ENCODE results near the gene BNC2. TPM values are rescaled to one million over a fixed set of nuclear protein-coding genes. Genes with fewer than 3 reads are reported as not detected.
A peak's percentile ranks its signal among the peaks of the same experiment; 100 is the strongest.

BNC2 gene
- total RNA-seq, 1 donor from 2014 or later, result 15.2 TPM

DNA sequence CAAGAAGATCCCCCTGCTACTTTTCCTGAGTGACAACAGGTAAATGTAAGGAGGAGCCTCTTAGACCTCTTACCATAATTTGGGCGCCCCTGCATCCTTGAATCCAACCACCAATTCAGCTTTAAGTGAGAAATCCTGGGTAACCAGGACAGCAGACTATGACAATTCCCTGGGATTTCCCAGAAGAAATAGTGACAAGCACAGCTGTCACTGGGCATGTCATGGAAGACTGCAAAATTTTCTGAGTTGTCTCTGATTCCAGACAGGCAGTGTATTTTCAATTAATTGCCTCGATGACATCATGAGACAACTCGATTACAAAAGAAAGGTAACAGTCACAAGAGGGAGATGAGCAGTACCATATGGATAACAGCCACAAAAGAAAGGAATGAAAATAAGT is 256.9 kb downstream of the BNC2 start:
- DNase-seq, result no peak
- Mint-ChIP-seq H3K27me3 (ENCODE audit: unreplicated experiment) (no peaks in the 10 kb centered on the region), H3K4me1 (ENCODE audit: low read depth, unreplicated experiment) (peaks cover 28% of the 10 kb centered on the region), H3K4me3 (ENCODE audit: unreplicated experiment) (no peak overlapping the region), H3K36me3 (ENCODE audit: unreplicated experiment) (no peaks in the 10 kb centered on the region), H3K9me3 (ENCODE audit: unreplicated experiment) (no peaks in the 10 kb centered on the region), H3K27ac (ENCODE audit: unreplicated experiment) (peak overlapping the region; percentile 56)
- TF ChIP-seq, protein P1, sequence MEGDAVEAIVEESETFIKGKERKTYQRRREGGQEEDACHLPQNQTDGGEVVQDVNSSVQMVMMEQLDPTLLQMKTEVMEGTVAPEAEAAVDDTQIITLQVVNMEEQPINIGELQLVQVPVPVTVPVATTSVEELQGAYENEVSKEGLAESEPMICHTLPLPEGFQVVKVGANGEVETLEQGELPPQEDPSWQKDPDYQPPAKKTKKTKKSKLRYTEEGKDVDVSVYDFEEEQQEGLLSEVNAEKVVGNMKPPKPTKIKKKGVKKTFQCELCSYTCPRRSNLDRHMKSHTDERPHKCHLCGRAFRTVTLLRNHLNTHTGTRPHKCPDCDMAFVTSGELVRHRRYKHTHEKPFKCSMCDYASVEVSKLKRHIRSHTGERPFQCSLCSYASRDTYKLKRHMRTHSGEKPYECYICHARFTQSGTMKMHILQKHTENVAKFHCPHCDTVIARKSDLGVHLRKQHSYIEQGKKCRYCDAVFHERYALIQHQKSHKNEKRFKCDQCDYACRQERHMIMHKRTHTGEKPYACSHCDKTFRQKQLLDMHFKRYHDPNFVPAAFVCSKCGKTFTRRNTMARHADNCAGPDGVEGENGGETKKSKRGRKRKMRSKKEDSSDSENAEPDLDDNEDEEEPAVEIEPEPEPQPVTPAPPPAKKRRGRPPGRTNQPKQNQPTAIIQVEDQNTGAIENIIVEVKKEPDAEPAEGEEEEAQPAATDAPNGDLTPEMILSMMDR (IDR thresholded peaks at IDR 0.05; ENCODE audit: partially characterized antibody, unreplicated experiment), result no peak

DNA sequence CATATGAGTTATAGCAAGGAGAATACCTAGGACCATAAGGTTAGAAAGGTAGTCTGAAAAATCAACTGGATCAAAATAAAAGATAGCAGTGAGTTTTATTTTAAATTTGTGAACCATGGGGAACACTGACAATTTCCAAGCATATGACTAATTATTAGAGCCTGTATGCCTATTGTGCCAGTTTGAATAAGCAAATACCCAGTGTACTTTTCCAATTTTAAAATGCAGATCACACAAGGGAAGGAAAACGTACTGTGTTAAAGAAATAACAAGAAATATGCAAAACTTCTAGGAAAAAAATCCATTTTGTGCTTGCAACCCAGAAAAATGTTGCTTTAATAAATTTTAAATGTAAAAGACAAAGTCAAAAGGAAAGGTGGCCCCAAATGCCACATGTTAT is 257.4 kb downstream of the BNC2 start:
- H3K9me3 Mint-ChIP-seq (ENCODE audit: unreplicated experiment), result no peaks in the 10 kb centered on the region
- H3K4me1 Mint-ChIP-seq (ENCODE audit: low read depth, unreplicated experiment), result peaks cover 26% of the 10 kb centered on the region
- H3K27ac Mint-ChIP-seq (ENCODE audit: unreplicated experiment), result no peak overlapping the region
- H3K4me3 Mint-ChIP-seq (ENCODE audit: unreplicated experiment), result no peak overlapping the region
- H3K27me3 Mint-ChIP-seq (ENCODE audit: unreplicated experiment), result no peaks in the 10 kb centered on the region
- no peak for DNase-seq
- no peaks in the 10 kb centered on the region for H3K36me3 Mint-ChIP-seq (ENCODE audit: unreplicated experiment)
- TF ChIP-seq, protein P1 (IDR thresholded peaks at IDR 0.05; ENCODE audit: partially characterized antibody, unreplicated experiment), result no peak

- H3K9me3 Mint-ChIP-seq (ENCODE audit: unreplicated experiment), result no peaks in the 10 kb centered on the region
- peaks cover 29% of the 10 kb centered on the region for H3K4me1 Mint-ChIP-seq (ENCODE audit: low read depth, unreplicated experiment)
- H3K27me3 Mint-ChIP-seq (ENCODE audit: unreplicated experiment), result no peaks in the 10 kb centered on the region
- DNase-seq, result no peak
- H3K36me3 Mint-ChIP-seq (ENCODE audit: unreplicated experiment), result no peaks in the 10 kb centered on the region
- TF ChIP-seq, protein P1 (IDR thresholded peaks at IDR 0.05; ENCODE audit: partially characterized antibody, unreplicated experiment), result no peak
- H3K27ac Mint-ChIP-seq (ENCODE audit: unreplicated experiment), result no peak overlapping the region
- H3K4me3 Mint-ChIP-seq (ENCODE audit: unreplicated experiment), result no peak overlapping the region
Measured at GRCh38 chr9:16612627-16613026, 257.8 kb downstream of the BNC2 start.

- H3K27ac Mint-ChIP-seq (ENCODE audit: unreplicated experiment), result no peak overlapping the region
- TF ChIP-seq, protein P1 (IDR thresholded peaks at IDR 0.05; ENCODE audit: partially characterized antibody, unreplicated experiment), result no peak
- H3K9me3 Mint-ChIP-seq (ENCODE audit: unreplicated experiment), result no peaks in the 10 kb centered on the region
- no peaks in the 10 kb centered on the region for H3K36me3 Mint-ChIP-seq (ENCODE audit: unreplicated experiment)
- H3K27me3 Mint-ChIP-seq (ENCODE audit: unreplicated experiment), result no peaks in the 10 kb centered on the region
- no peak for DNase-seq
- H3K4me3 Mint-ChIP-seq (ENCODE audit: unreplicated experiment), result no peak overlapping the region
- peaks cover 29% of the 10 kb centered on the region for H3K4me1 Mint-ChIP-seq (ENCODE audit: low read depth, unreplicated experiment)
Measured at GRCh38 chr9:16611983-16612382, 258.5 kb downstream of the BNC2 start.

DNA sequence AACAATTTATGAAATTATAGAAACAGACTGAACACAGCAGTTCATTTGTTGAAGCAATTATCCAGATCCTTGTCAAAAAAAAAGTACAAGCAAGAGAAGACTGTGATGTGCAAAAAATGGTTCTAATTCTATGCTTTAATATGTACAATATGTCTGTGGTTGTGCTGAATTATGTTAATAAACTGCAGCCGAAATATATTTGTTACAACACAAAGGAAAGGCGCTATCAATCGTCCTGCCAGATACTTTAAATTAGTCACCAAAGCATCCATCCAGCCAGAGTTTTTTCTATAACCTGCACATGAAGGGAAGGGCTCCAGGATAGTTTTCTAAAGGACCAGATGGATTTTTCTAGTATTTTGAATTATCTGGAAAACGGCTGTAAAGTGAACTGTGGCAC is 259.5 kb downstream of the BNC2 start:
- no peaks in the 10 kb centered on the region for H3K9me3 Mint-ChIP-seq (ENCODE audit: unreplicated experiment)
- TF ChIP-seq, protein P1 (IDR thresholded peaks at IDR 0.05; ENCODE audit: partially characterized antibody, unreplicated experiment), result no peak
- H3K36me3 Mint-ChIP-seq (ENCODE audit: unreplicated experiment), result no peaks in the 10 kb centered on the region
- DNase-seq, result no peak
- H3K27ac Mint-ChIP-seq (ENCODE audit: unreplicated experiment), result no peak overlapping the region
- H3K27me3 Mint-ChIP-seq (ENCODE audit: unreplicated experiment), result no peaks in the 10 kb centered on the region
- H3K4me3 Mint-ChIP-seq (ENCODE audit: unreplicated experiment), result no peak overlapping the region
- H3K4me1 Mint-ChIP-seq (ENCODE audit: low read depth, unreplicated experiment), result peaks cover 29% of the 10 kb centered on the region
